ENCODE data around the gene LSR.

LSR gene

GRCh38 chr19:35302446-35302845 lies 53.6 kb downstream of the LSR start:
- no peak for DNase-seq (ENCODE audit: low spot score)

GRCh38 chr19:35303357-35303915 lies 54.6 kb downstream of the LSR start:
- DNase-seq (ENCODE audit: low spot score), result no peak

DNA sequence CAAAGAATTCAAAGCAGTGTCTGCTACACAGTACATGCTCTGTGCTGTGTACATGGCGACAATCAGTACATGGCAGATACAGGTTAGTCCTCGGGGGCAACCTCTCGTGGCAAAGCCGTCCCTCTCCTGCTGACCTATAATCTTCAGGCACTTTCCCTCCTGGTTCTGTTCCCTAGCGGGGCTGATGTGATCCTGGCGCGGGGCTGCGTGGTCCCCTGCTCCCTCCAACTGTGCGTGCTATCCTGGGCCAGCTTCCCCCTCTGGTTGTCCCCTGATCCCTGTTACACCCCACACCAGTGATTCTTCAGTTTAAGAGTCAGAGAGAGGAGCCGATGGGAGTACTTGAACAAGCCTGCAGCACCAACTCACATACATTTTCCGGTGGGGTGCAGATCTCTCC lies 55.2 kb downstream of the LSR start:
- no peak for DNase-seq (ENCODE audit: low spot score)

DNA sequence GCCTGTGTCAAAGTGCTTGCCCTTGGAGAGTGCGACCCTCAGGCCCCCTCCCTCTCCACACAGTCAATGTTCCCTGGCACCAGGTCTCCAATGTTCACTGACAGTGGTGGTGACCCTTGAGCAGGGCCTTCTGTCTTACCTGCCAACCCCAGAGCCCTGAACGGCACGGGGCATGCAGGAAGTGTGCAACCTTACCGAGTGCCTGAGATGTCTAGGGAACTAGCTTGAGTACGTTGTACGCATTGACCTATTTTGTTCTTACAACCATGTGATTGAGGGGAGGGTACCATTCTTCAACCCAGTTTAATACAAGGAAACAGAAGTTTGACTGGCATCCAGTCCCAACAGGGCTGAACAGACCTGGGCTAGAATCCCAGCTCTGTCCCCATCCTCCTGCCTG lies 56.4 kb downstream of the LSR start:
- no peak for DNase-seq (ENCODE audit: low spot score)

DNA sequence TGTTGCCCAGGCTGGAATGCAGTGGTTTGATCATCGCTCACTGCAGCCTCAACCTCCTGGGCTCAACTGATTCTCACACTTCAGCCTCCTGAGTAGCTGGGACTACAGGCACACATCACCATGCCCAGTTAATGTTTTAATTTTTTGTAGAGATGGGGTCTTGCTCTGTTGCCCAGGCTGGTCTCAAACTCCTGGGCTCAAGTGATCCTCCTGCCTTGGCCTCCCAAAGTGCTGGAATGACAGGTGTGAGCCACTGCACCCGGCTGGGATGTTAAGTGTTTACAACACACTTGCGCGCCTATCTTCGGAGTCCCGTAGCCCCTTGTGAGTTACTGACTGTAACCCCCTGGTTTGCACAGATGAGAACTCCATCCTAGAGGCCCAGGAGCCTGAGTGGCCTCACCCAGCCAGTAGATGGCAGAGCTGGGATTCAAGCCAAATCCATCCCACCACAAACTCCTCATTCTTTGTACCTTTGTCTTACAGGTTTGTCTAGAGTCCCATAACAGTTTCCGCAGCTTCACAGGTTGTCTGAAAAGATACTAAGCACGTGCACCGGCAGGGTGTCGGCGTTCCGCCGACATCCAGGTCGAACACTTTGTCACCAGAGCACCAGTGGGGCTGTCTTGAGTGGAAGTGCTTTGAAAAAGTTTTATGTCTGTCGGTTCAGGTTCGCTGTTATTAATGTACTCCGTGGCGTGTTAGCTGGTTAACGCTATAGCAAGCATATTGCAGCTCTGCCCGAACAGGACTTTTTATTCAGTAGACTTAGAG lies 57.9 kb downstream of the LSR start:
- no peak for DNase-seq (ENCODE audit: low spot score)

- no peak for DNase-seq (ENCODE audit: low spot score)
Observed at GRCh38 chr19:35307931-35308330, 59.1 kb downstream of the LSR start.

GRCh38 chr19:35308910-35309309 lies 60.1 kb downstream of the LSR start:
- no peak for DNase-seq (ENCODE audit: low spot score)

- no peak for DNase-seq (ENCODE audit: low spot score)
Observed at GRCh38 chr19:35309481-35310279, 60.9 kb downstream of the LSR start.

DNA sequence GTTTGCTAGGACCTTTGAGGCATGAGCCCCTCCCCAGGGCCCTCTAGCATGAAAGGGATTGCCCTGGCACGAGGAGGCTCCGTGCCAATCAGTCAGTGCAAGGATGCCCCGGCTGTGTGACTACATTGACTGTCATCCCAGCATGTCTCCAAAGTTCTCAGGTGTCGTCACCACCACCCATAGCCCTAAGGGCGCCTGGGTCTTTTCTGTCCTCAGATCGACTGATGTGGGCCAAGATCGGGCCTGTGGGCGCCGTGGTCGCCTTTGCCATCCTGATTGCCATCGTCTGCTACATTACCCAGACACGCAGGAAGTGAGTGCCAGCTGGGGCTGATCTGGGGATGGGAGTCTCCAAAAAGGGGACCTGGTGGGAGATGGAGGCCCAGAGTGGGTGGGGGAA lies 61.5 kb downstream of the LSR start:
- no peak for DNase-seq (ENCODE audit: low spot score)

DNA sequence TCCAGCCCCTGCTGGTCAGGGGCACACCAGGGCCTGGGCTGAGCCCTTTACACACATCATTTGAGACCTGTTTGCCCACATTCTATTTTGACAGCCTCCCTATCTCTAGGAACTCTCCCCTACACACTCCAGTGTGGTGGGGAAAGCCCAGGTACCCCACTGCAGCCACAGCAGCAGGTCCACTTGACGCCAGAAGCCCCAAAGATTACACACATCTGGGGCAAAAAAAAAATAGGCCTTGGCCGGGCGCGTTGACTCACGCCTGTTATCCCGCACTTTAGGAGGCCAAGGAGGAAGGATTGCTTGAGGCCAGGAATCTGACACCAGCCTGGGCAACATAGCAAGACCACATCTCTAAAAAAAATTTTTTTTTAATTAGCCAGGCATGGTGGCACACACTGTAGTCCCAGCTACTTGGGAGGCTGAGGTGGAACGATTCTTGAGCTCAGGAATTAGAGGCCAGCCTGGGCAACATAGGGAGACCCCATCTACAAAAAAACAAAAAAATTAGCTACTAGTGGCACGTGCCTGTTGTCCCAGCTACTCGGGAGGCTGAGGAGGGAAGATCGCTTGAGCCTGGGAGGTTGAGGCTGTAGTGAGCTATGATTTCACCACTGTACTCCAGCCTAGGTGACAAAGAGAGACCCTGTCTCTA lies 62.1 kb downstream of the LSR start:
- DNase-seq (ENCODE audit: low spot score), result no peak

DNA sequence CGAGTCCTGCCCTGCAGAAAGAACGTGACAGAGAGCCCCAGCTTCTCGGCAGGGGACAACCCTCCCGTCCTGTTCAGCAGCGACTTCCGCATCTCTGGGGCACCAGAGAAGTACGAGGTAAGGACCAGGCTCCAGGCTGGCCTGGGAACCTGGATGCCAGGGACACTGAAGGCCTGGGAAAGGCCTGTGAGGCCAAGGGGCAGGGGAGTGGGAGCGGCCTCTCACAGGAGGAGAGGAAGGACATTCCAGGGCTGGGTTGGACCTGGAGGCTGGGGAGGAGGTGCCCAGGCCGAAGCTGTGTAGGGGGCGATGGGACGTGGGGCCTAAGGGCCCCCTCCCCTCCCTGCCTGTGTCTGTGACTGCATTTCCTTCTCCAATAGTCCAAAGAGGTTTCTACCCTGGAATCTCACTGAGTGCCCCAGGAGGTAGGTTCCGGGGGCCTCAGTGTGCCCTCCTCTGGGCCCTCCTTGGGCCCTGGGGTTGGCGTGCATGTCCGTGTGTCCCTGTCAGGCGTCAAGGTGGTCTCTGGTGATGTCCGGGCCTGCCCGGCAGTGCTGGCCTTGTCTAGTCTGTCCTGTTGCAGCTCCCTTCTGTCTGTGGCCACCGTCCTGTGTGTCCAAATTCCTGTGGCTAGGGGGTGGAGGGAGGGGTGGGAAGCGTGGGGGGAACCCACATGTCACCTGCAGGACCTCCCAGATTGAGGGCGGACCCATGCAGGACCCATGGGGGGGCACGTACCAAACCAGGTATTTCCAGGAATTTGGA lies 63.3 kb downstream of the LSR start:
- DNase-seq (ENCODE audit: low spot score), result no peak

DNA sequence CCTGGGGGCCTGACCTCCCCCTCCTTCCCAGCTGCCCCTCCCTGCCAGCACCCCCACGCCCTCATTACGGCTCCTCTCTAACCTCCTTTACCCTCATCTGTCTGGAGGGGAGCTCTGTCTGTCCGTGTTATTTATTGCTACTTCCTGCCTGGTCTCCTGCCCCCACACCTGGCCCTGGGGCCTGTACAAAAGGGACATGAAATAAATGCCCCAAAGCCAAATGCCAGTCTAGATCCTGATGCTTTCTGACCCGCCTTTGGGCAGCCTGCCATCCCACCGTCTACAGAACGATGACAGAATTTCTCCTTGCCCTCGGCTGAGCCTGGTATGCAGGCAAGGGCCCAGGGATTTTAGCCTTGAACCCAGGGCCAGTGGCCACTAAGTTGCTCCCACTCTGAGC lies 64.8 kb downstream of the LSR start:
- no peak for DNase-seq (ENCODE audit: low spot score)

DNA sequence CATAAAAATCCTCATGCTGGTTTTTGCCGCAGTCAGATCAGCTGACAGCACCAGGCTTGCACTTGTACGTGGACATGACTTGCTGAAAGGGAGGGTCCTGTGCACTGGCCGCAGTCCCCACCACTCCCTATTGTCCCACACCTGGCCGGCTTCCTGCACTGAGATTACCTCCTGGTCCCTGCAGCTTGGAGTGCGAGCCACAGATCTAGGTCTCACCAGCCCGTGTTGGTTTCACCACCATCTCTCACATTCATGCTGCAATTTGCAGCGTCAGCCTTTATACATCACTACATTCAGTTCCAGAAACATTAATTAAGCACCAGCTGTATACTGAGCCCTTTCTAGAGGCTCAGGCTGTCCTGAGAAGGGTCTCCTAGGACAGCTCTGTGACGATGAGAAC lies 65.2 kb downstream of the LSR start:
- no peak for DNase-seq (ENCODE audit: low spot score)

- no peak for DNase-seq (ENCODE audit: low spot score)
Observed at GRCh38 chr19:35314858-35315470, 66.2 kb downstream of the LSR start.

DNA sequence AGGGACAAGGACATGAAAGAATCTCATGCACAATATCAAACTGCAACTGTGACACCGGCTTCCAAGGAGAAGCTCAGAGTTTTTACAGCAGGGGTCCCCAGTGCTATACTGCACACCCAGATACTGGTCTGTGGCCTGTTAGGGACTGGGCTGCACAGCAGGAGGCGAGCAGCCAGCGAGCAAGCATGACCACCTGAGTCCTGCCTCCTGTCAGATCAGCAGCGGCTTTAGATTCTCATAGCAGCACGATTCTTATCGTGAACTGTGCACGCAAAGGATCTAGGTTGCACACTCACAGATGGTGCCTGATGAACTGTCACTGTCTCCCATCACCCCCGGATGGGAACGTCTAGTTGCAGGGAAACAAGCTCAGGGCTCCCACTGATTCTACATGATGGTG lies 67.1 kb downstream of the LSR start:
- no peak for DNase-seq (ENCODE audit: low spot score)

DNA sequence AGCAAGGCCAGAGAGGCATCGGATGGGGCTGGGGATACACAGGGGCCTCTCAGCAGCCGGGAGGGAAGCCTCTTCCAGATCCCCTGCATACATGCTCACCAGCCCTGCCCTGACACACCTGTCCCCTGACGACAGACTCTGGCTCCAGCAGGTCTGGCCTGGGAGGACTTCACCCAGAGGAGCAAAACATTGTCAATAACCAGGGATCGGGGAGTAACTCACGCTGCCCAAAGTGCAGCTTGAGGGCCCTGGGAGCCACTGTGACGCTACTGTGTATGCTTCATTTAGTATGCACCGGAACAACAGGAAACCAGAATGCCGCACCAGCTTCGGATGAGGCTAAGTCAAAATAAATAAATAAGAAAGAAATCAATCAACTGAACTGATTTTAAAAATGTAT lies 67.8 kb downstream of the LSR start:
- DNase-seq (ENCODE audit: low spot score), result no peak
